Measurements from ENCODE around the gene SPATA31C2. TPM values are rescaled to one million over a fixed set of nuclear protein-coding genes. Genes with fewer than 3 reads are reported as not detected.

SPATA31C2 gene
- total and polyA plus RNA-seq, 2 donors (not counting 3 experiments of a cell fraction or from before 2014, with no cell fraction given), result not detected

DNA sequence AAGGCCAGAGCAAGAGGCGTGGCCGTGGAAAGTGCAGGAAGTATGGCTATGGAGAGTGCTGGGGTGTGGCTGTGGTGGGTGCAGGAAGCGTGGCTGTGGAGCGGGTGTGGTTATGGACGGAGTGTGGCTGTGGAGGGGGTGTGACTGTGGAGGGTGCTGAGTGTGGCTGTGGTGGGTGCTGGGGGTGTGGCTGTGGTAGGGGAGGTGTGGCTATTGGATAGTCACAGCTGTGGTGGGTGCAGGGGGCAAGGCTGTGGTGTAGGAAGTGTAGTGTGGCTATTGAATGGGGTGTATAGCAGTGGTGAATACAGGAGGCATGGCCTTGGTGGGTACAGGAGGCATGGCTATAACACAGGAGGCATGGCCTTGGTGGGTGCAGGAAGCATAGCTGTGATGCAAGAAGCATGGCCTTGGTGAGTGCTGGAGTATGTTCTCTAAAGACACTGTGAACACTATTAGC is 40.8 kb upstream of the SPATA31C2 start:
- no peaks in the 10 kb centered on the region for H3K27me3 ChIP-seq (ENCODE audit: control insufficient read depth in 2 of 2, insufficient read depth in 2 of 2, low read length in 2 of 2)
- H3K27ac ChIP-seq (ENCODE audit: insufficient read depth, low read depth, low read length), result no peak overlapping the region
- no peaks in the 10 kb centered on the region for H3K79me2 ChIP-seq (ENCODE audit: control insufficient read depth, insufficient read depth, low read length)
- POLR2A ChIA-PET, result no interaction called here
- FAIRE-seq (no peak), DNase-seq (ENCODE audit: low read depth, low spot score) (no peak)
- intact Hi-C loops (cut with micrococcal nuclease), result no loop called here
- H2AFZ ChIP-seq (ENCODE audit: low read depth, low read length), result no peak overlapping the region
- H3K4me1 ChIP-seq (ENCODE audit: control insufficient read depth, extremely low read depth, insufficient read depth, low read length), result no peaks in the 10 kb centered on the region
- no peak overlapping the region for H3K4me2 ChIP-seq (ENCODE audit: insufficient read depth, low read length)
- BruUV-seq (replicated peaks), result no TSS peak
- no peaks in the 10 kb centered on the region for H3K9me1 ChIP-seq (replicated peaks; ENCODE audit: control insufficient read depth, extremely low read depth, insufficient read depth, low read length)
- CTCF ChIA-PET, result no interaction called here
- H4K20me1 ChIP-seq (replicated peaks; ENCODE audit: control insufficient read depth, extremely low read depth, insufficient read depth, low read length), result no peaks in the 10 kb centered on the region
- no peak overlapping the region for H3K9ac ChIP-seq (replicated peaks; ENCODE audit: extremely low read depth, insufficient read depth, low read length)
- no peak overlapping the region for H3K4me3 ChIP-seq (replicated peaks in 1 of 3; ENCODE audit: insufficient read depth in 1 of 3, low read depth in 1 of 3, low read length in 3 of 3)
- no peaks in the 10 kb centered on the region for H3K9me3 ChIP-seq (replicated peaks; ENCODE audit: control insufficient read depth, insufficient read depth, low read length)
- no peaks in the 10 kb centered on the region for H3K36me3 ChIP-seq (ENCODE audit: control insufficient read depth in 2 of 2, extremely low read depth in 1 of 2, insufficient read depth in 2 of 2, low read length in 2 of 2)
- dilution Hi-C loops (cut with MboI; ENCODE audit: extremely low pct_ligation_motif_present, low sequenced_read_pairs), result no loop called here
- TF ChIP-seq GATA2 (IDR thresholded peaks at IDR 0.05; ENCODE audit: insufficient read depth, insufficient read length, low read depth, low read length) (no peak), EZH2 (IDR thresholded peaks at IDR 0.05; ENCODE audit: borderline replicate concordance, low read depth, low read length, severe bottlenecking) (no peak), POLR2A (IDR thresholded peaks at IDR 0.05; ENCODE audit: low read depth, low read length) (no peak), JUN (IDR thresholded peaks at IDR 0.05; ENCODE audit: borderline replicate concordance, insufficient read depth, insufficient read length, low read depth) (no peak), POLR2AphosphoS5 (IDR thresholded peaks at IDR 0.05; ENCODE audit: insufficient read depth, low read depth, low read length) (no peak), FOS (IDR thresholded peaks at IDR 0.05; ENCODE audit: borderline replicate concordance, insufficient read depth, low read length) (no peak), MYC (IDR thresholded peaks at IDR 0.05; ENCODE audit: low read depth, low read length) (no peak)
- TF ChIP-seq, protein P1, sequence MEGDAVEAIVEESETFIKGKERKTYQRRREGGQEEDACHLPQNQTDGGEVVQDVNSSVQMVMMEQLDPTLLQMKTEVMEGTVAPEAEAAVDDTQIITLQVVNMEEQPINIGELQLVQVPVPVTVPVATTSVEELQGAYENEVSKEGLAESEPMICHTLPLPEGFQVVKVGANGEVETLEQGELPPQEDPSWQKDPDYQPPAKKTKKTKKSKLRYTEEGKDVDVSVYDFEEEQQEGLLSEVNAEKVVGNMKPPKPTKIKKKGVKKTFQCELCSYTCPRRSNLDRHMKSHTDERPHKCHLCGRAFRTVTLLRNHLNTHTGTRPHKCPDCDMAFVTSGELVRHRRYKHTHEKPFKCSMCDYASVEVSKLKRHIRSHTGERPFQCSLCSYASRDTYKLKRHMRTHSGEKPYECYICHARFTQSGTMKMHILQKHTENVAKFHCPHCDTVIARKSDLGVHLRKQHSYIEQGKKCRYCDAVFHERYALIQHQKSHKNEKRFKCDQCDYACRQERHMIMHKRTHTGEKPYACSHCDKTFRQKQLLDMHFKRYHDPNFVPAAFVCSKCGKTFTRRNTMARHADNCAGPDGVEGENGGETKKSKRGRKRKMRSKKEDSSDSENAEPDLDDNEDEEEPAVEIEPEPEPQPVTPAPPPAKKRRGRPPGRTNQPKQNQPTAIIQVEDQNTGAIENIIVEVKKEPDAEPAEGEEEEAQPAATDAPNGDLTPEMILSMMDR (IDR thresholded peaks at IDR 0.05; ENCODE audit: extremely low read depth in 1 of 2, insufficient read depth in 1 of 2, low read depth in 1 of 2, low read length in 2 of 2), result no peak
- TF ChIP-seq, protein P2, sequence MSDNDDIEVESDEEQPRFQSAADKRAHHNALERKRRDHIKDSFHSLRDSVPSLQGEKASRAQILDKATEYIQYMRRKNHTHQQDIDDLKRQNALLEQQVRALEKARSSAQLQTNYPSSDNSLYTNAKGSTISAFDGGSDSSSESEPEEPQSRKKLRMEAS (IDR thresholded peaks at IDR 0.05; ENCODE audit: insufficient read depth, insufficient read length), result no peak

Measured in endothelial cell of umbilical vein (primary cell).